H1 (cell line): ENCODE data around the gene RAB34. TPM values are rescaled to one million over a fixed set of nuclear protein-coding genes. Genes with fewer than 3 reads are reported as not detected.

Experiments used
- CTCF ChIA-PET: fragments of 300-600 bp; sonication (Branson Sonifier 250); formaldehyde crosslinking; loops from one replicate; lab custom pipeline; 2021; ENCODE audit not compliant: partially characterized antibody; lab: Charles Lee
- POLR2A ChIA-PET: fragments of 300-600 bp; sonication (Branson Sonifier 250); formaldehyde crosslinking; loops from one replicate; lab custom pipeline; 2021; ENCODE audit warnings: inconsistent platforms; ENCODE audit not compliant: partially characterized antibody; lab: Charles Lee
- DNase-seq, 2 experiments: peaks; one replicate each; pipeline versions ENCODE4 v3.0.0 to v3.0.0-alpha.2; 2010 to 2022; ENCODE audit warnings: low spot score in 2 of 2, low read depth in 1 of 2, mixed read lengths in 1 of 2
- FAIRE-seq: peaks from 2 replicates; lab custom pipeline; 2011; peaks lifted over from hg19 to GRCh38; lab: Jason Lieb, UNC
- H2AFZ ChIP-seq: 2 replicates; pipeline ENCODE4 v1.8.1; 2012; ENCODE audit warnings: low read length, inconsistent platforms
- H2AK5ac ChIP-seq: 2 replicates; pipeline ENCODE4 v1.6.1; 2013; ENCODE audit warnings: low read depth, low read length
- H2BK120ac ChIP-seq: replicated peaks from 2 replicates; pipeline ENCODE3; 2013; ENCODE audit warnings: low read depth, low read length, inconsistent platforms
- H2BK12ac ChIP-seq: 2 replicates; pipeline ENCODE4 v1.6.1; 2013; ENCODE audit warnings: low read depth, low read length
- H2BK15ac ChIP-seq: 2 replicates; pipeline ENCODE4 v1.6.1; 2013; ENCODE audit warnings: low read length
- H2BK20ac ChIP-seq: 2 replicates; pipeline ENCODE4 v1.6.1; 2013; ENCODE audit warnings: low read length
- H2BK5ac ChIP-seq: 2 replicates; pipeline ENCODE4 v1.6.1; 2013; ENCODE audit warnings: low read depth, low read length
- H3K14ac ChIP-seq: 2 replicates; pipeline ENCODE4 v1.6.1; 2013; ENCODE audit warnings: inconsistent platforms; ENCODE audit not compliant: insufficient read length
- H3K18ac ChIP-seq: 2 replicates; pipeline ENCODE4 v1.6.1; 2013; ENCODE audit warnings: low read length; ENCODE audit errors: extremely low read depth
- H3K23ac ChIP-seq: 2 replicates; pipeline ENCODE4 v1.6.1; 2013; ENCODE audit warnings: inconsistent platforms; ENCODE audit not compliant: insufficient read length
- H3K23me2 ChIP-seq: 2 replicates; pipeline ENCODE4 v1.6.1; 2013; ENCODE audit warnings: low read depth, low read length
- H3K27ac ChIP-seq: 2 replicates; pipeline ENCODE4 v1.6.1; 2011; ENCODE audit warnings: low read depth, low read length, inconsistent platforms
- H3K27me3 ChIP-seq, 4 experiments: replicated peaks in 1 of 4; 1 replicate in 1 of 4; 2 replicates in 3 of 4; pipeline versions ENCODE4 v1.6.1 to v1.8.1; 2011 to 2013; ENCODE audit warnings: low read length in 3 of 4, mild to moderate bottlenecking in 3 of 4, inconsistent platforms in 2 of 4, mixed read lengths in 2 of 4, moderate library complexity in 1 of 4; ENCODE audit not compliant: control insufficient read depth in 3 of 4, insufficient read depth in 3 of 4; ENCODE audit errors: extremely low read depth in 1 of 4
- H3K36me3 ChIP-seq, 4 experiments: 2 replicates each; pipeline versions ENCODE4 v1.6.1 to v1.8.1; 2011 to 2013; ENCODE audit warnings: mild to moderate bottlenecking in 4 of 4, low read length in 3 of 4, moderate library complexity in 2 of 4, control low read depth in 1 of 4, inconsistent platforms in 1 of 4; ENCODE audit not compliant: insufficient read depth in 4 of 4, control insufficient read depth in 2 of 4
- H3K4ac ChIP-seq: replicated peaks from 2 replicates; pipeline ENCODE3; 2013; ENCODE audit warnings: low read length, low read depth, mixed read lengths, inconsistent platforms; ENCODE audit not compliant: insufficient read length
- H3K4me1 ChIP-seq, 4 experiments: replicated peaks in 1 of 4; 1 replicate in 1 of 4; 2 replicates in 3 of 4; pipeline versions ENCODE4 v1.6.1 to v1.8.1; 2011 to 2013; ENCODE audit warnings: low read length in 3 of 4, inconsistent platforms in 2 of 4, mixed read lengths in 1 of 4; ENCODE audit not compliant: insufficient read depth in 4 of 4, control insufficient read depth in 3 of 4
- H3K4me2 ChIP-seq, 2 experiments: 2 replicates each; pipeline versions ENCODE4 v1.6.1 to v1.8.1; 2011 to 2013; ENCODE audit warnings: low read depth in 2 of 2, low read length in 2 of 2, control low read depth in 1 of 2, inconsistent platforms in 1 of 2, mild to moderate bottlenecking in 1 of 2; ENCODE audit not compliant: insufficient read depth in 1 of 2
- H3K4me3 ChIP-seq, 4 experiments: fragments of 200-600, 300-600 bp in 1 of 4; sonication (generic), shearing (Covaris generic), sonication (Bioruptor Twin) in 1 of 4; 2 replicates each; pipeline versions ENCODE4 v1.5.1 to v1.8.1; 2011 to 2016; ENCODE audit warnings: low read length in 4 of 4, low read depth in 3 of 4, control low read depth in 2 of 4, inconsistent platforms in 2 of 4, mild to moderate bottlenecking in 2 of 4, mixed read lengths in 1 of 4, moderate library complexity in 1 of 4; ENCODE audit not compliant: insufficient read depth in 2 of 4; ENCODE audit errors: extremely low read depth in 1 of 4
- H3K56ac ChIP-seq: replicated peaks from 2 replicates; pipeline ENCODE3; 2013; ENCODE audit warnings: low read depth, mild to moderate bottlenecking, mixed read lengths, low read length, inconsistent platforms; ENCODE audit not compliant: insufficient read length
- H3K79me1 ChIP-seq: 2 replicates; pipeline ENCODE4 v1.6.1; 2013; ENCODE audit warnings: low read depth, low read length, control low read depth
- H3K79me2 ChIP-seq, 2 experiments: 2 replicates each; pipeline versions ENCODE4 v1.6.1 to v1.8.1; 2012 to 2013; ENCODE audit warnings: low read length in 2 of 2, mild to moderate bottlenecking in 2 of 2, inconsistent platforms in 1 of 2; ENCODE audit not compliant: insufficient read depth in 2 of 2, control insufficient read depth in 1 of 2
- H3K9ac ChIP-seq, 4 experiments: replicated peaks in 1 of 4; 1 replicate in 1 of 4; 2 replicates in 3 of 4; pipeline versions ENCODE4 v1.6.1 to v1.8.1; 2011 to 2013; ENCODE audit warnings: low read depth in 3 of 4, low read length in 3 of 4, control low read depth in 2 of 4, mild to moderate bottlenecking in 2 of 4, moderate library complexity in 2 of 4, inconsistent platforms in 1 of 4; ENCODE audit errors: extremely low read depth in 1 of 4
- H3K9me3 ChIP-seq, 2 experiments: 2 replicates each; pipeline versions ENCODE4 v1.6.1 to v1.8.1; 2012 to 2013; ENCODE audit warnings: mild to moderate bottlenecking in 2 of 2, moderate library complexity in 2 of 2, control low read depth in 1 of 2, inconsistent platforms in 1 of 2, low read depth in 1 of 2, low read length in 1 of 2, mixed read lengths in 1 of 2; ENCODE audit not compliant: insufficient read depth in 2 of 2
- H4K20me1 ChIP-seq, 2 experiments: replicated peaks in 1 of 2; 2 replicates each; pipeline versions ENCODE3 to v1.8.1; 2011 to 2013; ENCODE audit warnings: inconsistent platforms in 2 of 2, low read length in 2 of 2, mild to moderate bottlenecking in 1 of 2; ENCODE audit not compliant: insufficient read depth in 2 of 2, control insufficient read depth in 1 of 2
- H4K5ac ChIP-seq: 2 replicates; pipeline ENCODE4 v1.6.1; 2013; ENCODE audit warnings: low read length, low read depth, mixed read lengths, inconsistent platforms; ENCODE audit not compliant: insufficient read length
- H4K8ac ChIP-seq: 2 replicates; pipeline ENCODE4 v1.8.0; 2013; ENCODE audit warnings: mild to moderate bottlenecking, moderate library complexity, low read length, inconsistent platforms; ENCODE audit not compliant: insufficient read depth; ENCODE audit errors: extremely low read depth
- H4K91ac ChIP-seq: replicated peaks from 2 replicates; pipeline ENCODE3; 2013; ENCODE audit warnings: low read length, mixed read lengths, inconsistent platforms; ENCODE audit not compliant: insufficient read length
- EGR1 ChIP-seq: IDR thresholded peaks from 2 replicates; pipeline ENCODE4 v1.6.1; 2011; ENCODE audit warnings: low read depth, low read length, borderline replicate concordance
- JUN ChIP-seq: IDR thresholded peaks from 2 replicates; pipeline ENCODE4 v1.6.1; 2011; ENCODE audit warnings: low read depth, mild to moderate bottlenecking, improper control_type of control experiment, low read length
- POLR2A ChIP-seq, 2 experiments: IDR thresholded peaks; 1 replicate in 1 of 2; 2 replicates in 1 of 2; pipeline ENCODE4 v1.6.1; 2011; ENCODE audit warnings: low read depth in 2 of 2, low read length in 2 of 2, mild to moderate bottlenecking in 2 of 2; ENCODE audit errors: control extremely low read depth in 1 of 2
- POLR2AphosphoS5 ChIP-seq: IDR thresholded peaks from 2 replicates; pipeline ENCODE4 v1.6.1; 2011; ENCODE audit warnings: low read depth, low read length
- WGBS, 2 experiments: shearing (Covaris generic) in 1 of 2; methylation state at CpG; one replicate each; pipeline versions ENCODE4 v1.1.6 to v1.1.7; 2013 to 2015; ENCODE audit warnings: low lambda C conversion rate in 2 of 2, mixed read lengths in 2 of 2, inconsistent platforms in 1 of 2, low coverage in 1 of 2, missing lambda C conversion rate in 1 of 2; ENCODE audit not compliant: insufficient replicate concordance in 2 of 2, insufficient coverage in 1 of 2, insufficient read length in 1 of 2; ENCODE audit errors: extremely low coverage in 1 of 2, missing lambda C conversion rate in 1 of 2; 5-methylcytosine and 5-hydroxymethylcytosine counted together
- polyA plus RNA-seq, 7 experiments: library from polyadenylated mRNA; depleted of rRNA in 3 of 7; stranded (reverse) in 5 of 7; unstranded in 2 of 7; fragments of >200 nt in 5 of 7; fragments of 200-250 nt in 2 of 7; gene quantifications; 1 replicate in 5 of 7; 2 replicates in 1 of 7; 4 replicates in 1 of 7; pipeline versions ENCODE4 v1.2.1 to v1.2.3, GENCODE V29; 2011 to 2013; ENCODE audit warnings: missing spikeins in 2 of 7, mixed read lengths in 2 of 7
- total RNA-seq: library from RNA; stranded (reverse); fragmentation: NEBNext Ultra II Directional; extraction: Animal tissue kit (Norgen Biotek cat#: 25700); gene quantifications from 2 replicates; pipeline ENCODE4 v1.2.1, GENCODE V29; 2021

Gene RAB34
- total and polyA plus RNA-seq, 2 of the 8 experiments (the other 6 are each of a cell fraction or from before 2014, with no cell fraction given): 237 to 305 TPM

DNA sequence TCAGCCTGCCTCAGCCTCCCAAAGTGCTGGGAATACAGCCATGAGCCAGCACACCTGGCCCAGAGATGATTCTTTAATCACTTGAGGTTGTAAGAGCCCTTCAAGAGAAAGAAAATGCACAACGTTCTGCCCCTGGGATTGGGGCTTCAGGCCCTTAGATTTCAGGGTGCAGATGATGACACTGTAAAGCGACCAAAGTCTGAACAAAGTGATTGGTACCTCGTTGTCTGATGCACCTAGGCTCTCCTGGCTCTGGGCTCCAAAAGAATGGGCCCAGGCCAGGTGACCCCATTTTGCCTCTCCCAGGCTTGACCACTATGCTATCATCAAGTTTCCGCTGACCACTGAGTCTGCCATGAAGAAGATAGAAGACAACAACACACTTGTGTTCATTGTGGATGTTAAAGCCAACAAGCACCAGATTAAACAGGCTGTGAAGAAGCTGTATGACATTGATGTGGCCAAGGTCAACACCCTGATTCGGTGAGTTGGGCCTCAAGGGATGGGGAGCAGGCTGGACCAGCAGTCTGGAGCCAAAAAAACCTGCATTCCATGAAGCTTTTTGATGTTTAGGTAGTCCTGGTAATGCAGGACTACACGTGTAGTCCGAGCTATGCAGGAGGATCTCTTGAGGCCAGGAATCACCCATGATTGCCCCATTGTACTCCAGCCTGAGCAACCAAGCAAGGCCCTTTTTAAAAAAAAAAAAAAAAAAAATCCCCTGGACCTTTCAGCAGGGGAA, 4.9 kb upstream of the RAB34 start:
- Histone ChIP-seq H4K5ac (no peak overlapping the region), H3K14ac (no peak overlapping the region), H3K23me2 (peaks cover 26% of the 10 kb centered on the region), H2BK15ac (no peak overlapping the region), H4K91ac (no peak overlapping the region), H3K56ac (no peak overlapping the region), H3K27ac (no peak overlapping the region), H3K4me1 (peaks cover 0 to 15% (median 6%) of the 10 kb centered on the region in 4 experiments; a peak in 6 of 7 replicates), H2BK5ac (peak overlapping the region; percentile 7; the same call in 1 of the 2 replicates), H3K27me3 (no peaks in the 10 kb centered on the region), H2BK120ac (no peak overlapping the region), H4K20me1 (peaks cover 6 to 19% of the 10 kb centered on the region in 2 experiments), H3K9me3 (no peaks in the 10 kb centered on the region), H3K36me3 (peaks cover 19 to 49% (median 36%) of the 10 kb centered on the region in 4 experiments), H3K4me3 (peak overlapping the region in 2 of 4 experiments; percentile 5 to 39; a peak in 2 of 8 replicates), H2BK20ac (no peak overlapping the region), H2AFZ (no peak overlapping the region), H3K79me2 (peaks cover 5 to 37% of the 10 kb centered on the region in 2 experiments; a peak in 3 of 4 replicates), H3K4me2 (peak overlapping the region; percentile 40 to 87; a peak in 3 of 4 replicates), H3K18ac (no peak overlapping the region), H4K8ac (no peak overlapping the region), H3K4ac (no peak overlapping the region), H2BK12ac (no peak overlapping the region), H3K23ac (no peak overlapping the region), H2AK5ac (no peak overlapping the region), H3K9ac (no peak overlapping the region; a peak in 2 of 7 replicates), H3K79me1 (no peaks in the 10 kb centered on the region; the same call in 1 of the 2 replicates)
- no peak for TF ChIP-seq JUN
- no peak for TF ChIP-seq EGR1
- peak; percentile 61 for TF ChIP-seq POLR2AphosphoS5
- peak in 1 of 2 experiments; percentile 38; a peak in 1 of 3 replicates for TF ChIP-seq POLR2A (IDR thresholded peaks at IDR 0.05; ENCODE audit: control extremely low read depth in 1 of 2, low read depth in 2 of 2, low read length in 2 of 2)
- FAIRE-seq (no peak), DNase-seq (no peak)
- POLR2A ChIA-PET: interaction anchor here (0.7 to 17.6 kb wide), 17 partner anchors 9 to 360 kb away, joined by 3 to 813 read pairs (median 6); partner anchors contain the start of genes BLTP2, FLOT2, PHF12 and PROCA1
- CTCF ChIA-PET: interaction anchor here (1.1 to 16.9 kb wide), 3 partner anchors 18 to 181 kb away, joined by 3 to 316 read pairs (median 5); partner anchors contain the start of gene DHRS13
- WGBS, 2 experiments: 88% methylated on average over 7 of the region's 7 CpGs; no CpG with 5 or more reads in 1 of the 2 experiments
